Measurements from ENCODE around the gene SLC25A47.

SLC25A47 gene, protein sequence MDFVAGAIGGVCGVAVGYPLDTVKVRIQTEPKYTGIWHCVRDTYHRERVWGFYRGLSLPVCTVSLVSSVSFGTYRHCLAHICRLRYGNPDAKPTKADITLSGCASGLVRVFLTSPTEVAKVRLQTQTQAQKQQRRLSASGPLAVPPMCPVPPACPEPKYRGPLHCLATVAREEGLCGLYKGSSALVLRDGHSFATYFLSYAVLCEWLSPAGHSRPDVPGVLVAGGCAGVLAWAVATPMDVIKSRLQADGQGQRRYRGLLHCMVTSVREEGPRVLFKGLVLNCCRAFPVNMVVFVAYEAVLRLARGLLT

DNA sequence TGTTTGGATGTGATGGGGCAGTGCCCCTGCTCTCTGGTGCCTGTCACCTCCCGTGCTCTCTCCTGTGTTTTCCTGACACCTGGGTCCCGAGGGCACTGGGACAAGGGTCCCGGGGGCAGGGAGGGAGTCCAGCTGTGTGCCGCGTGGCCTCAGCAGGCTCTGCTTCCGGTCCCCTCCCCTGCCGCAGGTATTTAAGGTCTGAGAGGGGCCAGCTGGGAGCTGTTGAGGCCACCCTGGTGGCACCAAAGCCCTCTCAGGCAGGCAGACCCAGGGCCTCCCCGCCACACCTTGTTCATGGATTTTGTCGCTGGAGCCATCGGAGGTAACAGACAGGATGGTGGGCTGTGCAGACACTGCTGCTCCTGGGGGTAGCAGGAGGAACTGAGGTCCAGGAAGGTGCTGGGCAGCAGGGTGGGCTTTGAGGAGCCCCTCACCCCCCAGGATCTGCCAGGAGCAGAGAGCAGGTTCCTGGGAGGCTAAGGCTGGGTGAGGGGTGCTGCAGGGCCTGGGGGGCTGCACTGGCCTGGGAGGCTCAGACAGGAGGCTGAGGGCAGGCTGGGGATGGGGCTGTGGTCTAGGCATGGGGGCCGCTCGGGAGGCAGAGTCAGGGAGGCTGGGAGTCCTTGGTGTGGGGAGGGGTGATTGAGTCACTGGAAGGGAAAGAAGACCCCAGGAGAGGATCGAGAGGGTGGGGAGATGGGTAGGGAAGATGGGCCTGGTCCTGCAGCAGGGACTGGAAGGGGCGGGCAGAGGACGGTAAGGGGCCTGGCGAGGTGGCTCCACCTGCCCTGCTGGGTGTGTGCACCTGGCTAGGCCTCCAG is at the start of gene SLC25A47:
Gene SLC25A47, plus strand, starts transcription at position 219 of the 821 bp plus-strand sequence. Its CDS starts 76 bp downstream, at position 295.
- H3K27ac ChIP-seq, result no peak within 1 kb of the TSS
- no peak for TF ChIP-seq ZFX (IDR thresholded peaks at IDR 0.05; ENCODE audit: borderline replicate concordance)
- TF ChIP-seq, protein P1, sequence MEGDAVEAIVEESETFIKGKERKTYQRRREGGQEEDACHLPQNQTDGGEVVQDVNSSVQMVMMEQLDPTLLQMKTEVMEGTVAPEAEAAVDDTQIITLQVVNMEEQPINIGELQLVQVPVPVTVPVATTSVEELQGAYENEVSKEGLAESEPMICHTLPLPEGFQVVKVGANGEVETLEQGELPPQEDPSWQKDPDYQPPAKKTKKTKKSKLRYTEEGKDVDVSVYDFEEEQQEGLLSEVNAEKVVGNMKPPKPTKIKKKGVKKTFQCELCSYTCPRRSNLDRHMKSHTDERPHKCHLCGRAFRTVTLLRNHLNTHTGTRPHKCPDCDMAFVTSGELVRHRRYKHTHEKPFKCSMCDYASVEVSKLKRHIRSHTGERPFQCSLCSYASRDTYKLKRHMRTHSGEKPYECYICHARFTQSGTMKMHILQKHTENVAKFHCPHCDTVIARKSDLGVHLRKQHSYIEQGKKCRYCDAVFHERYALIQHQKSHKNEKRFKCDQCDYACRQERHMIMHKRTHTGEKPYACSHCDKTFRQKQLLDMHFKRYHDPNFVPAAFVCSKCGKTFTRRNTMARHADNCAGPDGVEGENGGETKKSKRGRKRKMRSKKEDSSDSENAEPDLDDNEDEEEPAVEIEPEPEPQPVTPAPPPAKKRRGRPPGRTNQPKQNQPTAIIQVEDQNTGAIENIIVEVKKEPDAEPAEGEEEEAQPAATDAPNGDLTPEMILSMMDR (IDR thresholded peaks at IDR 0.05), result no peak

DNA sequence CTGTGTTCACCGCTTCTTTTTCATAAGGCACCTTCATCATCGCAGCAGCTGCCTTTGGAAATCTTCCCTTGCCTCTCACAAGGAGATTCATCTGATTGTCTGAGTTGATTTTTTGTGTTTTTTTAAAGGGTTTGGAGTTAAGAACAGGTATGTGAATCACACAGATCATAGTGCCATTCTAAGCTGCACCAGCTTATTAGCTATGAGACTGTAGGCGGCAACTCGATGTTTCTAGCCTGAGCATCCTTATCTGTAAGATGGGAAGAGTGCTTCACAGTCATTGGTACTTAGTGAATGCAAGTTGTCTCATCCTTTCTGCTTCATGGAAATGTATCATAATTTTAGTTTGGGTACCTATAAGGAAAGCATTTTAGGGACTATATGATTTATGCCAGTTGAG is 48.9 kb upstream of the SLC25A47 start:
- TF ChIP-seq, protein P1 (IDR thresholded peaks at IDR 0.05), result no peak
- TF ChIP-seq ZFX (IDR thresholded peaks at IDR 0.05; ENCODE audit: borderline replicate concordance), result no peak
- H3K27ac ChIP-seq, result no peak overlapping the region

DNA sequence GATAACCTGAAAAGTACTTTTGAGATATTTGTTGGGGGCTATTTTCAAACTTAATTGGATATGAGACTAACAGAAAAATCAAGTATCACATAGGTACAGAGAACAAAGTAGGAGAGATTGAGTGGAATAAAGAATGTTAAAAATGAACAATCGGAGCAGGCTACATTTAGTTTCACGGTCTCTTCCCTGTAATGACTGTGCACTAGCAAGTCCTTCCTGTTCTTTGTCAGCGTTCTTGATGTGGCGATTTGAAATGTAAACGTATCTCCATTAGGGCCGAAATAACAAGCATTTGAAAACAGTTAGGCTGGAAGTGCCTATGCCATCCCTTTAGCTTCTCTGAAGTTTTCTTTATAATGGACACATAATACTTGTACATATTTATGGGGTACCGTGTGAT is 47.9 kb upstream of the SLC25A47 start:
- TF ChIP-seq, protein P1 (IDR thresholded peaks at IDR 0.05), result no peak
- no peak for TF ChIP-seq ZFX (IDR thresholded peaks at IDR 0.05; ENCODE audit: borderline replicate concordance)
- no peak overlapping the region for H3K27ac ChIP-seq

DNA sequence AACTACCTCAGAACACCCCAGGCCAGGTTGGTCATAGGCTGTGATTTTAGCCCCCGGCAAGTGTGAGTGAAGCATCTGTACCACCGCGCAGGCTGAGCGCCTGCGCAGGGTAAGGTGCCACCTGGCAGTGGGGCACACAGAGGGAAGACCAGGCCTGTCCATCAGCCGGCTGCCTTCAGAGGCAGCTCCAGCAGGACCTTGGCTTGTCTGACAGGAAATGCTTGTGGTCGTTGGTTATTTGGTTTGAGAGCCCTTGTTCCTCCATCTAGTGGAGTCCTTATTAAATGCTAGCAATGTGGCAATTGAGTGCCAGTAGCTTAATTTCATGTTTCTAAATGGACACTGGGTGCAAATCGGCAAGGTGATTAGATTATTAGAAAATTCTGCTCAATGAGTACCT is 44.4 kb upstream of the SLC25A47 start:
- TF ChIP-seq, protein P1 (IDR thresholded peaks at IDR 0.05), result no peak
- no peak for TF ChIP-seq ZFX (IDR thresholded peaks at IDR 0.05; ENCODE audit: borderline replicate concordance)
- H3K27ac ChIP-seq, result no peak overlapping the region

DNA sequence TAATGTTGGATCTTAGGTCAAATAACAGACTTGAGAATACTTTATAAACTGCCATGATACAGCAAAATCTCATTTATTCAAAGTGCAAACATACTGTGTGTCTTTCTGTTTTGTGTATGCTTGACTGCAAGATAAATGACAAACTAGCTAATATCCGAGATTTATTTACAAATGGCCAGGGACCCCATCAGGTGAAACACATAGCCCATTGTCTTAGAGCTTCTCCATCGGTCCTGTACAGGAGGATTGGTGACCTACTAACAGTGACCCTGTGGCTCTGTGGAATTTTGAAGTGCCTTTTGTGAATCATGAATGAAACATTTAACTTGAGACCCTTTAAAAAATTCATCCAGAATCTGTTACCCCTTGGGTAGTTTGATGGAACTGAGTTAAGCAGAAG is 44.0 kb upstream of the SLC25A47 start:
- TF ChIP-seq ZFX (IDR thresholded peaks at IDR 0.05; ENCODE audit: borderline replicate concordance), result no peak
- TF ChIP-seq, protein P1 (IDR thresholded peaks at IDR 0.05), result no peak
- no peak overlapping the region for H3K27ac ChIP-seq

DNA sequence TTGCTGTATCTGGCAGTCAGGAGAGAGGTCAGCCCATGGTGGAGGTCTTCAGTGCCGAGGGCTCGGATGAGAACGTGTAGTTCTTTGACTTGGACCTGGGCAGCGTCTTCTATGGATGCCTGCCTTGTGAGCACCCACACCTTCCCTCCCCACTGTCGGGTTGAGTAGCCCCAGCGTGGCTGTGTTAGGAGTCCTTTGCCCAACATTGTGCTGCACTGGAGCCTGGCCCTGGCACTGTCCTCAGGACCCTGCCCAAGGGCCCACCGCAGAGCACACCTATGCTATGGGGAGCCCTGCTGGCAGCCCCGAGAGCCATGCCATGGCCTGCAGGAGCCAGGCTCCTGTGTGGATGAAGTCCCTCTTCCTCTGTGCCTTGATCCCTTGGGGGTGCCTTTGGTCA is 43.6 kb upstream of the SLC25A47 start:
- H3K27ac ChIP-seq, result no peak overlapping the region
- TF ChIP-seq, protein P1 (IDR thresholded peaks at IDR 0.05), result no peak
- TF ChIP-seq ZFX (IDR thresholded peaks at IDR 0.05; ENCODE audit: borderline replicate concordance), result no peak
